Measurements from ENCODE around the gene FUT7.
"Not testable (repeated sequence)": the region's sequence is repeated elsewhere in the genome, so short reads cannot be mapped to it uniquely, and the experiment has no call there.

Gene FUT7

GRCh38 chr9:137016436-137016835 lies 15.5 kb downstream of the FUT7 start:
- no peak for DNase-seq

- no peak for DNase-seq
Measured at GRCh38 chr9:137015976-137016375, 15.9 kb downstream of the FUT7 start.

GRCh38 chr9:137015540-137015930 lies 16.4 kb downstream of the FUT7 start:
- DNase-seq, result no peak

- no peak for DNase-seq
Measured at GRCh38 chr9:137014776-137015539, 16.9 kb downstream of the FUT7 start.

- no peak for DNase-seq
Measured at GRCh38 chr9:137014166-137014565, 17.7 kb downstream of the FUT7 start.

- DNase-seq, result no peak
Measured at GRCh38 chr9:137013571-137013940, 18.3 kb downstream of the FUT7 start.

GRCh38 chr9:137012694-137013570 lies 19.0 kb downstream of the FUT7 start:
- no peak for DNase-seq

GRCh38 chr9:137011907-137012675 lies 19.8 kb downstream of the FUT7 start:
- no peak for DNase-seq

- no peak for DNase-seq
Measured at GRCh38 chr9:137011156-137011555, 20.7 kb downstream of the FUT7 start.

GRCh38 chr9:137009938-137010732 lies 21.8 kb downstream of the FUT7 start:
- DNase-seq, result no peak

GRCh38 chr9:137009217-137009616 lies 22.7 kb downstream of the FUT7 start:
- no peak for DNase-seq

- DNase-seq, result no peak
Measured at GRCh38 chr9:137008312-137008711, 23.6 kb downstream of the FUT7 start.

- no peak for DNase-seq
Measured at GRCh38 chr9:137007816-137008270, 24.0 kb downstream of the FUT7 start.

- DNase-seq, result peak; percentile 38
Measured at GRCh38 chr9:137007108-137007815, 24.6 kb downstream of the FUT7 start.

GRCh38 chr9:137006116-137007003 lies 25.5 kb downstream of the FUT7 start:
- no peak for DNase-seq

GRCh38 chr9:137004285-137004684 lies 27.6 kb downstream of the FUT7 start:
- not testable (repeated sequence) for DNase-seq

GRCh38 chr9:137002646-137003041 lies 29.2 kb downstream of the FUT7 start:
- DNase-seq, result no peak

GRCh38 chr9:137001857-137002645 lies 29.8 kb downstream of the FUT7 start:
- DNase-seq, result no peak

- no peak for DNase-seq
Measured at GRCh38 chr9:137000177-137000930, 31.5 kb downstream of the FUT7 start.

All from NCI-H1092 (cell line).